ENCODE results near the gene UBE2F. TPM values are rescaled to one million over a fixed set of nuclear protein-coding genes. Genes with fewer than 3 reads are reported as not detected.

UBE2F gene
- total RNA-seq, 2 experiments from 2014 or later: 19.9 to 27.1 TPM

- no TSS peak for BruUV-seq (replicated peaks)
- no peaks in the 10 kb centered on the region for H3K9me3 ChIP-seq (ENCODE audit: low read length)
- no peak overlapping the region for H2AFZ ChIP-seq (ENCODE audit: low read length)
- DNase-seq (ENCODE audit: low spot score): no peak
- H4K20me1 ChIP-seq (ENCODE audit: insufficient read depth, low read length): no peaks in the 10 kb centered on the region
- ChIA-PET CTCF (ENCODE audit: unreplicated experiment) (no interaction called here), POLR2A (interaction anchor here (0.7 kb wide), 1 partner anchor 8 kb away, joined by 4 read pairs; no protein-coding TSS in a partner anchor)
- H3K4me3 ChIP-seq (ENCODE audit: low read depth, low read length, poor library complexity, severe bottlenecking): no peak overlapping the region
- H3K4me1 ChIP-seq (ENCODE audit: insufficient read depth, low read length, poor library complexity, severe bottlenecking): peaks cover 10% of the 10 kb centered on the region
- H3K9me2 ChIP-seq (ENCODE audit: insufficient read depth, low read length): no peaks in the 10 kb centered on the region
- H3K4me2 ChIP-seq (ENCODE audit: low read length): no peak overlapping the region
- intact Hi-C loops (cut with micrococcal nuclease; ENCODE audit: unreplicated experiment): no loop called here
- no peaks in the 10 kb centered on the region for H3K79me2 ChIP-seq (ENCODE audit: insufficient read depth, low read depth, low read length)
- no peak for TF ChIP-seq EZH2phosphoT487 (IDR thresholded peaks at IDR 0.05; ENCODE audit: borderline replicate concordance, low read depth, low read length)
- no peak for TF ChIP-seq CTCF (conservative IDR thresholded peaks at IDR 0.05; ENCODE audit: low read length)
- H3K27ac ChIP-seq (ENCODE audit: low read depth, low read length, poor library complexity, severe bottlenecking): no peak overlapping the region
- peaks cover 5% of the 10 kb centered on the region; the same call in 1 of the 2 replicates for H3K36me3 ChIP-seq (ENCODE audit: insufficient read depth, low read length)
Observed at GRCh38 chr2:238090887-238091286, 124.1 kb downstream of the UBE2F start.

GRCh38 chr2:238091436-238092060 lies 124.7 kb downstream of the UBE2F start:
- Histone ChIP-seq H3K4me2 (ENCODE audit: low read length) (no peak overlapping the region), H3K4me1 (ENCODE audit: insufficient read depth, low read length, poor library complexity, severe bottlenecking) (peaks cover 10% of the 10 kb centered on the region), H2AFZ (ENCODE audit: low read length) (no peak overlapping the region), H3K79me2 (ENCODE audit: insufficient read depth, low read depth, low read length) (no peaks in the 10 kb centered on the region), H3K27ac (ENCODE audit: low read depth, low read length, poor library complexity, severe bottlenecking) (no peak overlapping the region), H3K9me3 (ENCODE audit: low read length) (no peaks in the 10 kb centered on the region), H3K9me2 (ENCODE audit: insufficient read depth, low read length) (no peaks in the 10 kb centered on the region), H3K36me3 (ENCODE audit: insufficient read depth, low read length) (no peaks in the 10 kb centered on the region), H4K20me1 (ENCODE audit: insufficient read depth, low read length) (no peaks in the 10 kb centered on the region), H3K4me3 (ENCODE audit: low read depth, low read length, poor library complexity, severe bottlenecking) (no peak overlapping the region)
- DNase-seq (ENCODE audit: low spot score): no peak
- BruUV-seq (replicated peaks): no TSS peak
- POLR2A ChIA-PET: no interaction called here
- CTCF ChIA-PET (ENCODE audit: unreplicated experiment): no interaction called here
- no peak for TF ChIP-seq CTCF (conservative IDR thresholded peaks at IDR 0.05; ENCODE audit: low read length)
- TF ChIP-seq EZH2phosphoT487 (IDR thresholded peaks at IDR 0.05; ENCODE audit: borderline replicate concordance, low read depth, low read length): no peak
- intact Hi-C loops (cut with micrococcal nuclease; ENCODE audit: unreplicated experiment): no loop called here

Small RNAs within 50 kb of the gene (small RNA-seq; reads per million reads assigned to genes)
- gene RNU6-1333P: not detected

Other genes starting within 250 kb of the UBE2F start
- gene RBM44, start 168.2 kb upstream of the UBE2F start, total RNA-seq (2014; rRNA removed; shearing (Covaris generic)): 0.33 and 1.2 TPM in 2 replicates
- 0.72 and 0.79 TPM in 2 replicates for gene RBM44, start 168.2 kb upstream of the UBE2F start, total RNA-seq (2022)
- not detected in 2 replicates for gene RAMP1, start 107.4 kb upstream of the UBE2F start, total RNA-seq (2014; rRNA removed; shearing (Covaris generic))
- gene RAMP1, start 107.4 kb upstream of the UBE2F start, total RNA-seq (2022): 0.42 TPM in 1 of 2 replicates, not detected in the other
- 39.3 and 41.7 TPM in 2 replicates for gene SCLY, start 94.0 kb downstream of the UBE2F start, total RNA-seq (2014; rRNA removed; shearing (Covaris generic))
- 29.9 and 31.2 TPM in 2 replicates for gene SCLY, start 94.0 kb downstream of the UBE2F start, total RNA-seq (2022)
- gene ESPNL, start 133.3 kb downstream of the UBE2F start, total RNA-seq (2014; rRNA removed; shearing (Covaris generic)): 7.6 and 7.7 TPM in 2 replicates
- 3.4 and 5.0 TPM in 2 replicates for gene ESPNL, start 133.3 kb downstream of the UBE2F start, total RNA-seq (2022)
- 0.03 and 0.09 TPM in 2 replicates for gene KLHL30, start 171.7 kb downstream of the UBE2F start, total RNA-seq (2014; rRNA removed; shearing (Covaris generic))
- gene KLHL30, start 171.7 kb downstream of the UBE2F start, total RNA-seq (2022): 1.7 and 1.9 TPM in 2 replicates
- 7.3 and 8.2 TPM in 2 replicates for gene ERFE, start 192.0 kb downstream of the UBE2F start, total RNA-seq (2014; rRNA removed; shearing (Covaris generic))
- gene ERFE, start 192.0 kb downstream of the UBE2F start, total RNA-seq (2022): 7.6 and 10.2 TPM in 2 replicates
- gene ILKAP, start 236.7 kb downstream of the UBE2F start, total RNA-seq (2014; rRNA removed; shearing (Covaris generic)): 33.1 and 36.7 TPM in 2 replicates
- 57.3 and 61.8 TPM in 2 replicates for gene ILKAP, start 236.7 kb downstream of the UBE2F start, total RNA-seq (2022)